Neural progenitor cell (in vitro differentiated cells): Measurements from ENCODE around the gene FITM1. TPM values are rescaled to one million over a fixed set of nuclear protein-coding genes. Genes with fewer than 3 reads are reported as not detected.
A peak's percentile ranks its signal among the peaks of the same experiment; 100 is the strongest.

Experiments used
- DNase-seq: peaks from one replicate; pipeline ENCODE4 v3.0.0-alpha.2; 2016; ENCODE audit warnings: low spot score
- H2AFZ ChIP-seq: fragments of 200-600 bp; sonication (generic); replicated peaks from 2 replicates; pipeline ENCODE4 v1.6.1; 2016; ENCODE audit warnings: antibody characterized with exemption
- H3F3A ChIP-seq: fragments of 200-600 bp; sonication (generic); 2 replicates; pipeline ENCODE4 v1.6.1; 2016; ENCODE audit warnings: antibody characterized with exemption, low read depth
- H3K27ac ChIP-seq: fragments of 200-600 bp; sonication (generic); 2 replicates; pipeline ENCODE4 v1.5.1; 2016; ENCODE audit warnings: mild to moderate bottlenecking
- H3K27me3 ChIP-seq: fragments of 200-600 bp; sonication (generic); 2 replicates; pipeline ENCODE4 v1.6.1; 2016; ENCODE audit warnings: mild to moderate bottlenecking, moderate library complexity
- H3K36me3 ChIP-seq: fragments of 200-600 bp; sonication (generic); 2 replicates; pipeline ENCODE4 v1.5.1; 2016
- H3K4me1 ChIP-seq: fragments of 200-600 bp; sonication (generic); 2 replicates; pipeline ENCODE4 v1.6.1; 2016; ENCODE audit warnings: mixed run types
- H3K4me2 ChIP-seq: fragments of 200-600 bp; sonication (generic); 2 replicates; pipeline ENCODE4 v1.6.1; 2016
- H3K4me3 ChIP-seq: fragments of 200-600 bp; sonication (generic); 2 replicates; pipeline ENCODE4 v1.5.1; 2016
- H3K79me2 ChIP-seq: fragments of 200-600 bp; sonication (generic); 2 replicates; pipeline ENCODE4 v1.6.1; 2016; ENCODE audit warnings: low read depth
- H3K9ac ChIP-seq: fragments of 200-600 bp; sonication (generic); 2 replicates; pipeline ENCODE4 v1.6.1; 2016
- H3K9me3 ChIP-seq: fragments of 200-600 bp; sonication (generic); 2 replicates; pipeline ENCODE4 v1.5.1; 2016; ENCODE audit warnings: low read depth
- H4K20me1 ChIP-seq: fragments of 200-600 bp; sonication (generic); 2 replicates; pipeline ENCODE4 v1.6.1; 2016; ENCODE audit warnings: low read depth
- H3K27ac Mint-ChIP-seq: 3 replicates; pipeline ENCODE4 v1.8.0; 2021; ENCODE audit warnings: mixed read lengths
- H3K27me3 Mint-ChIP-seq: 2 replicates; pipeline ENCODE4 v1.8.0; 2022; ENCODE audit warnings: low read depth, mild to moderate bottlenecking, inconsistent platforms, moderate library complexity, mixed read lengths; ENCODE audit not compliant: insufficient read depth
- H3K36me3 Mint-ChIP-seq: 3 replicates; pipeline ENCODE4 v1.8.0; 2021; ENCODE audit warnings: mixed read lengths
- H3K4me1 Mint-ChIP-seq: 3 replicates; pipeline ENCODE4 v1.8.0; 2021; ENCODE audit warnings: mixed read lengths
- H3K4me3 Mint-ChIP-seq: 3 replicates; pipeline ENCODE4 v1.8.0; 2021; ENCODE audit warnings: mild to moderate bottlenecking, moderate library complexity, mixed read lengths
- H3K9me3 Mint-ChIP-seq: 3 replicates; pipeline ENCODE4 v1.8.0; 2020; ENCODE audit warnings: mixed read lengths
- CTCF ChIP-seq: fragments of 200-600 bp; sonication (generic); IDR thresholded peaks from 2 replicates; pipeline ENCODE4 v1.5.1; 2017; ENCODE audit warnings: antibody characterized with exemption, mild to moderate bottlenecking
- EZH2 ChIP-seq: fragments of 200-600 bp; sonication (generic); IDR thresholded peaks from 2 replicates; pipeline ENCODE4 v1.6.1; 2017; ENCODE audit warnings: antibody characterized with exemption, mild to moderate bottlenecking, moderate library complexity
- EZH2phosphoT487 ChIP-seq: fragments of 200-600 bp; sonication (generic); IDR thresholded peaks from 2 replicates; pipeline ENCODE4 v1.6.1; 2017; ENCODE audit warnings: antibody characterized with exemption
- total RNA-seq: library from RNA; depleted of rRNA; stranded (reverse); fragments of >200 nt; gene quantifications from 2 replicates; pipeline ENCODE4 v1.2.3, GENCODE V29; 2015; ENCODE audit warnings: low replicate concordance

FITM1 gene
- total RNA-seq, 1 donor from 2014 or later = 0.77 TPM

GRCh38 chr14:24122416-24122815, 8.0 kb upstream of the FITM1 start:
- no peaks in the 10 kb centered on the region for H3K27me3 Mint-ChIP-seq
- no peaks in the 10 kb centered on the region for H3K36me3 ChIP-seq
- no peaks in the 10 kb centered on the region for H3K4me1 ChIP-seq
- H3K27me3 ChIP-seq = no peaks in the 10 kb centered on the region
- H3K9me3 ChIP-seq = no peaks in the 10 kb centered on the region
- no peak overlapping the region for H3K4me3 ChIP-seq
- H3K4me2 ChIP-seq = no peak overlapping the region
- no peak overlapping the region for H3K9ac ChIP-seq
- no peak overlapping the region for H3K27ac ChIP-seq
- H3K36me3 Mint-ChIP-seq = peaks cover 12% of the 10 kb centered on the region
- no peak overlapping the region for H3K27ac Mint-ChIP-seq
- no peak for DNase-seq
- no peaks in the 10 kb centered on the region for H4K20me1 ChIP-seq
- H3K4me1 Mint-ChIP-seq = no peaks in the 10 kb centered on the region
- H3F3A ChIP-seq = no peaks in the 10 kb centered on the region
- H3K9me3 Mint-ChIP-seq = no peaks in the 10 kb centered on the region
- H3K79me2 ChIP-seq = no peaks in the 10 kb centered on the region
- TF ChIP-seq EZH2phosphoT487 = no peak
- TF ChIP-seq EZH2 = no peak
- TF ChIP-seq CTCF = no peak
- H3K4me3 Mint-ChIP-seq = no peak overlapping the region
- H2AFZ ChIP-seq = no peak overlapping the region

GRCh38 chr14:24122898-24123297, 7.6 kb upstream of the FITM1 start:
- Mint-ChIP-seq H3K4me3 (no peak overlapping the region), H3K4me1 (no peaks in the 10 kb centered on the region), H3K27ac (no peak overlapping the region), H3K9me3 (no peaks in the 10 kb centered on the region), H3K27me3 (no peaks in the 10 kb centered on the region), H3K36me3 (peaks cover 12% of the 10 kb centered on the region)
- TF ChIP-seq EZH2 = no peak
- TF ChIP-seq EZH2phosphoT487 = no peak
- TF ChIP-seq CTCF = no peak
- Histone ChIP-seq H3K27ac (no peak overlapping the region), H3K79me2 (no peaks in the 10 kb centered on the region), H3K4me1 (no peaks in the 10 kb centered on the region), H3F3A (no peaks in the 10 kb centered on the region), H4K20me1 (no peaks in the 10 kb centered on the region), H3K4me3 (no peak overlapping the region), H3K9ac (no peak overlapping the region), H2AFZ (no peak overlapping the region), H3K4me2 (no peak overlapping the region), H3K27me3 (no peaks in the 10 kb centered on the region), H3K36me3 (no peaks in the 10 kb centered on the region), H3K9me3 (no peaks in the 10 kb centered on the region)
- DNase-seq = no peak

GRCh38 chr14:24123424-24124417, 6.7 kb upstream of the FITM1 start:
- H3F3A ChIP-seq = no peaks in the 10 kb centered on the region
- H3K4me1 ChIP-seq = no peaks in the 10 kb centered on the region
- H3K9me3 ChIP-seq = no peaks in the 10 kb centered on the region
- Mint-ChIP-seq H3K27me3 (no peaks in the 10 kb centered on the region), H3K9me3 (no peaks in the 10 kb centered on the region), H3K27ac (peak overlapping the region; percentile 29), H3K4me3 (no peak overlapping the region), H3K4me1 (no peaks in the 10 kb centered on the region), H3K36me3 (peaks cover 9% of the 10 kb centered on the region)
- H3K27ac ChIP-seq = no peak overlapping the region
- H3K9ac ChIP-seq = no peak overlapping the region
- TF ChIP-seq CTCF = no peak
- TF ChIP-seq EZH2phosphoT487 = no peak
- no peak for TF ChIP-seq EZH2
- DNase-seq = no peak
- H3K27me3 ChIP-seq = no peaks in the 10 kb centered on the region
- no peaks in the 10 kb centered on the region for H3K36me3 ChIP-seq
- no peak overlapping the region for H3K4me3 ChIP-seq
- no peaks in the 10 kb centered on the region for H3K79me2 ChIP-seq
- no peaks in the 10 kb centered on the region for H4K20me1 ChIP-seq
- H3K4me2 ChIP-seq = no peak overlapping the region
- no peak overlapping the region for H2AFZ ChIP-seq
